AG08396 (cell line): ENCODE results near the gene GARS1.

Experiments
- DNase-seq: peaks from one replicate; pipeline ENCODE4 v3.0.0; 2012; ENCODE audit warnings: low spot score, mixed read lengths

Gene GARS1

DNA sequence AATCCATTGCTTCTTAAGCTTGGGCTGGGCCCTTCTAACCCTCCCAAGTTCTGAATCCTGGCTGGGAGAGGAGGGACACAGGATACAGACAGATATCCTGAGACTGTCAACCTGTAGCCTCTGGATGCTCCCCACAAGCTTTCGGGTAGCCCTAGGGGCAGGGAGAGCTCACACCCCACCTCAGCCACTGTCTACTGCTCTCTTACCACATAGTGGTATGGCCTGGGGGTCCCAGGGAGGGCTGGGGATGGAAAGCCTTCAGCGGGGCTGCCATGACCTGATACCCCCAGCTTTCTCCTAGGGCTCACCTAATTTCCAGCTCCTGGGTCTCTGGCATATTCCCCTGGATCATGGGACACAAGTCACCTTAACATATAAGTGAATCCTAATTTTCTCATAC lies 62.5 kb downstream of the GARS1 start:
- no peak for DNase-seq

- no peak for DNase-seq
These were observed 63.9 kb downstream of the GARS1 start for GRCh38 chr7:30658479-30659074.

DNA sequence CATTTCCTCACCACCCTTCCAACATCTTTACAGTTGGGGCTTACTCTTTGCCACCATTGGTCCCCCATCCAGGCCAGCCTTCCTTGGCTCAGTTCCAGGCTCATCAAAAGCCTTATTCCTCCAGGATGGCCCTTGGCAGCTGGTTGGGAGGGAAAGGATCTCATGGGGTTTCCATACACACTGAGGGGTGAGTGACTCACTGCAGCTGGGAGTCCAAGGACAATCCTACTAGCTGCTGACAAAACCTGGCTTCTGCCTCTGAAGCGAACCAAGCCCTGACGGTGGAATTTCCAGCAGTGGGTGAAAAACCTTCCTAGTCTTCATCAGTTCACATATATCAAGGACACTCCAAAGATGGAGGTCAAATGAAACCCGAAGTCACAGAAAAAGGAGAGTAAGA lies 64.6 kb downstream of the GARS1 start:
- DNase-seq: no peak

DNA sequence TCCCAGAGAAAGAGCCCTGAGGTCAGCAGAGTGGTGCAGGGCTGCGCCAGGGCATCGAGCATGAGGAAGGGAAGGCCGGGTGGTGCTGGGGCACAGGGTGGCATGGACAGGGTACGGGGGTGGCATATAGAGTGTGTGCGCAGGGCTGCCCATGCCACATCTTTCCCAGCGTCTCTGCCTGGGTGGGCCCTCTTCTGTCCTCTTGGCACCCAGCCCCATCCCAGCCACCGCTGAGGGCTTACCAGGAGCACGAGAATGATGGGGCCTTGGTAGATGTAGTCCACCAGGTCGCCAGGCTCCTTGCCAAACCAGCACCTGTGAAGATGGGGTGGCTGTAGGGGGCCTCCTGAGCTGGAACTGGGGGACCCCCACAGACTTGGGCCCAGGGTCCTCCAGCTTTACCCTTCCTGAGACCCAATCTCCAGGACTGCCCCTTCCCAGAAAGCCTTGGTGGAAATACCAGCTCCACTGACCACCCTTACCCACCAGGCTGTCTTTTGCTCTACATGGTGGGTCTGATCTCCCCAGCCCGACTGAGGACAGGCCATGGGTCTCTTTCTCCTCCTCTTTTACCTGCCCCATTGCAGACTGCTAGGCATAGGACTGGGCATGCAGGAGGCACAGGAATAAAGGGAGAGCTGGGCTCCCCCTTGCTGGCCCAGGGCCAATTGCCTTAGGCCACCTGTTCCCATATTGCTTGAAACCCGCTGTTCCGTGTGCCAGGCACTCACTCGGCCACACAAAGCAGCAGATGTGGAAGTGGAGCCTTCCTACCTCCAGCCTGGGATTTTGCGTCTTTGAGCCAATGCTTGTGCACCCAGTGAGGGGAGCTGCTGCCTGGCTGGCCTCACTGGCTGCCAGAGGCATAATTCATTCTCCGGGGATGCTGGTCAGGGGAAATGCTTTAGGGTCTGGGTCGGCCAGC lies 65.9 kb downstream of the GARS1 start:
- DNase-seq: no peak

DNA sequence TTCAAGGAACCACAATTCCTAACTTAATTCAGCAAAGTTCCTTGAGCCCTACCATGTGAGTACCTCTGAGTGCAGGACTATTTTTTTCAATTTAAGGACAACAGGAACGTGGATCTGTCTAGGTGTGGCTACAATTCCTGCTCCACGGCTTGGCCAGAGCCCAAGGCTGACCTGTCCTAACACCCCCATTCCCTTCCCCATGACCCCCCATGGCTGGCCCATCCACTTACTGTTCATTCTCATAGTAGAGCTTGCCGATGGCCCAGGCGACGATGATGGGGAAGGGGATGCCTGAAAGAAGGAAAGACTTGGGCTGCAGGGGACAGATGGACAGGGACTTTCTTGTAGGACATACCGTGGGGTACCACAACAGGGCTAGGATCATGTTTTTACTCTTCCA lies 67.2 kb downstream of the GARS1 start:
- no peak for DNase-seq

- no peak for DNase-seq
These were observed 67.8 kb downstream of the GARS1 start for GRCh38 chr7:30662431-30662939.

DNA sequence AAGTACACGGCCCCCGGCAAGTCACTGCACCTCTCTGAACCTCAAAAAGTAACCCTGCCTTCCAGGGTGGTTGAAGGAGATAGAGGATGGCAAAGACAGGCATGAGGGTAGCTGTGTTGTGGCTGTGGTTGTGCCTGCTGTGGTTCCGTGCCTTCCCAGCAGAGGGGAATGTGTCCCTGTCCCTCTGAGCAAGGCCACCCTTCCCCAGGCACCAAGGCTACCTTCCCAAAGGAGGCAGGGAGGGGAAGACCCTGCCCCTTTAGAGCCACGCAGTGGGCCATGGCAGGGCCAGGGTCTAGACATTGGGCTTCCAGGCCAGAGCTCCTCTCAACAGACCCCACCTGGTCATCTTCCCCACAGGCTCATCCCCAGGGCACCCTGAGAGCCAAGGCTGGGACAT lies 68.7 kb downstream of the GARS1 start:
- DNase-seq: no peak

DNA sequence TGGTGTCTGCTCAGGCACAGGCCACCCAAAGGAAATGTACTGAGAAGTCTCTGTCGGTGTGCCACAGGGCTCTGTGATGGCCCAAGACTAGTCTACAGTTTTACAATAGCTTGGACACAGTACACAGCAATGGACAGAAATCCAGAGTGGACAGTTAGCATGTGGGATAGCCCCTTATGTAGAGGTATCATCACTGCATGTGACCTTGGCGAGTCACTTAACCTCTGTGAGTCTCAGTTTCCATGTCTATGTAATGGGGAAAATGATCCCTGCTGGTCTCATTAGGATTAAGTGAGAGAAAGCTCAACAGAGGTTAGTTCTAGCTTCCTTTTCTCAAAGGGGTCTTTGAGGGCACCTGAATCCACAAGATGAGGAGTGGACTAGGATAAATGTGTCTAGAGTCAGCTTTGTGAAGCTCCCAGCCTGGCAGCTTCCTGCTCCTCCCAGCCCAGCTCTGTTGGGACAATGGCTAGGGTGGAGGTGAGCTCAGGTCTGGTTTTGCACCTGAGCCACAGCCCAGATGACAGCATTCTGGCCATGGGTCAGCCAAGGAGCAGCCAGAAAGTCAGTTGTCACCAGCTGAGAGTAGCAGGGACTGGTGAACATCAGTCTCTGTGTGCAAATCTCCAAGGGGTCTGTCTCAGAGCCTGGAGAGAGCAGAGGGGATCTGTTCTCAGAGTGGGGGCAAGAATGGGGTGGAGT lies 69.7 kb downstream of the GARS1 start:
- no peak for DNase-seq

DNA sequence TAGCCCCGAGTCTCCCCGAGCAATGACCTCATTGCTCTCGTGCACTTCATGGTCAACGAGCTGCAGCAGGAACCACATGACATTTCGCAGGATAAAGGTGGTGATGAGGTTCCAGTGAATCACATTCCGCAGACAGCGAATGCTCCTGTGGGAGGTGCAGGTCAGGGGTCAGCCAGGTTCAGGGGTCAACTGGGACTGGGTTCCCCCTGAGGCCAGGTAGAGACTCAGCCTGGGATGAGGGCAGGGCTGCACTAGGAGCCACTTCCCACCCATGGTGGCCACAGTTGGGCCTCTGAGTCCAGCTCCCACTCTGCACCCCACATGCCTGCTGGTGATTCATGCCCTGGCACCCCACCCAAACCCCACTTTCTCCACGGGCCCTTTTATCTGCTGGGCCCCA lies 70.4 kb downstream of the GARS1 start:
- no peak for DNase-seq

GRCh38 chr7:30665449-30665848 lies 70.8 kb downstream of the GARS1 start:
- DNase-seq: no peak

DNA sequence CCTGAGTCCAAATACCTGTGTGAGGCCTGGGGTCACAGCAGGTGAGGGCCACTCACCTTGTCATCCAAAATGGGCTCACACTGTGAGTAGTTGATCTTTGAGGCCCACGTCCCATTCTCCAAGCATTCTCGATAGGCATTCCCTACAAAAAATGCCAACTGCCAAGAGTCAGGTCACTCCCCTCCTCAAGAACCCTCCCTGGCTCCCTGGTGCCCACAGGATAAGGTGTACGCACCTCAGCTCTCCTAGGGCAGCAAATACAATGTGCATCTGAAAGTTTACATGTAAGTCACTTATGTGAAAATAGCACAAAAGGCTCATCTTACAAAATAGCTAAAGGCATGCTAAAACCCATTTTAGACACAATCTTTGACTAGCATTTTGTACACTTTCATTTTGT lies 72.5 kb downstream of the GARS1 start:
- no peak for DNase-seq

- no peak for DNase-seq
These were observed 73.4 kb downstream of the GARS1 start for GRCh38 chr7:30668102-30668501.

DNA sequence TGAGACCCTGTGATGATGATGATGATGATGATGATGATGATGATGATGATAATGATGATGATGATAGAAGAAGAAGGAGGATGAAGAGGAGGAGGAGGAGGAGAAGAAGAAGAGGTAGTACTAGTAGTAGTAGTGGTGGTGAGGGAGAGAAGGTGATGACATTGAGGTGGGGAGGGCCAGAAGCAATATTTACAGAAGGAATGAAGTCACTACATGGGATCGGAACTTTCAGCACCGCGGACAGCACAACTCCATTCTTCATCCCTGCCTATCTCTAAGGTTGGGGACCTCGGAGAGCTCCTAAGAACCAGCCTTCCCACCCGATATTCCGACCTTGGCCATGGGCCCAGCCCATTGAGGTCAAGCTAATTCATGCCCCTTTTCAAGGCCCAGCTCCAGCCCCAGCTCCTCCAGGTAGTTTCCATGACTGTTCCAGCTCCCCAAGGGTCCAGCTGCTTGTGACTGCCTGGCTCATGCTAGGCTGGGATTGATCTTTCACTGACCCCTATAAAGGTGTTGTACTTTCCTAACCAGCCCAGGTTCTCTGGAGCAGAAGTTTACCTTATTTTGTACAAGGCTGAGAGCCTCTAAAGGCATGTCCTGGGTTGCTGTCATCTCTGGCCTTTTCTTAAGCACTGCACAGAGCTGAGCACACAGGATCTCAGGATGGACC lies 77.3 kb downstream of the GARS1 start:
- peak; percentile 76 for DNase-seq

DNA sequence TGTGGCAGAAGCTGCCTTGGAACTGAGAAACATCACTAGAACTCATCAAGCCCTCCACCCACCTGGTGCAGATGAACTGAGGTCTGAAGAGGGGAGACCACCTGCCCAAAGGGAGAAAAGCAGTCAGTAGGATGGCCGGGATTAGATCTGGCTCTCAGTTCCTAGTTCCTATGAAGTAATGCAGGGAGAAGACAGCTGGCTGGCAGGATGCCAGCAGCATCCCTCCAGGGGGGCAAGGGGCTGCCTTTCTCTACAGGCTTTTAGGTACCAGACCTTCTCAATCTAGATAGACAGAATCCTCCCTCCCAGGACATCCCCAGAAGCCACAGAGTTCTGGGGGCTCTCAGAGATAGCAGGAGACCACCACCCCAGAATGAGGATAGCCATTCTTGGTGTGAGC lies 79.7 kb downstream of the GARS1 start:
- DNase-seq: no peak

DNA sequence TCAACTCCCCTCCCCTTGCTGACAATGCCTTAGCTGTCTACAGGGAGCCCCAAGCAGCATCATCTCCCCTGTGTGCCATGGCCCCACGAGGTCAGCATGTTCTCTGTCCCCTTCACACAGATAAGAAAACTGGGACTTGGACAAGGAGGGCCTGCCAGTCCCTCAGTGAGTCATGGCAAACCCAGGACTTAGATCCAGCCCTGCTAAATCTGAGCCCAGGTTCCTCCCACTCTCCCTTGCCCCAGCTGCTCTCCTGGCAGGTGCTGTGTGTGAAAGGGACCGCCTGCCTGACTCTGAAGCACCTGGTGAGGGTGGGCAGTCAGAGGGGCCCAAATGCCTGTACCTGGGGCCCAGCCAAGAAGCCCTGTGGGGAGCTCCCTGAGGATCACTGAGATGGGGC lies 80.2 kb downstream of the GARS1 start:
- no peak for DNase-seq

- no peak for DNase-seq
These were observed 84.1 kb downstream of the GARS1 start for GRCh38 chr7:30678805-30679204.

DNA sequence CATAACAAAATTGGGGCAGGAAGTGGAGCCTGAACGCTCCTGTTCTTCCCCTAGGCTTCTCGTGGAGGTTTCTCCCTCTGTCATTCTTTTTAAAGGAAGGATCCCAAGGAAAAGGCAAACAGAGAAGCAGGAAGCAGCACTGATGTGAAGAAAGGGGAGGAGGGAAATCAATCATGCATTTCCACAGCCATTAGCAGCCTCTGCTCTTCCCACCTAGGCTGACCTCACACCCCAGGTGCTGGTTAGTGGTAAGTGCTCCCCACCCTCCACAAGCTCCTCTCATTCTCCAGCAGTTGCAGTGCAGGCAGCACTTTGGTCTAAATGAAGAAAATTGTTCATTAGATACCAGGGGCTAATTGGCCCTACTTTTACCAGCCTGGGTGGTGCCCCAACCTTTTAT lies 85.0 kb downstream of the GARS1 start:
- no peak for DNase-seq

GRCh38 chr7:30681331-30681797 lies 86.7 kb downstream of the GARS1 start:
- DNase-seq: no peak

DNA sequence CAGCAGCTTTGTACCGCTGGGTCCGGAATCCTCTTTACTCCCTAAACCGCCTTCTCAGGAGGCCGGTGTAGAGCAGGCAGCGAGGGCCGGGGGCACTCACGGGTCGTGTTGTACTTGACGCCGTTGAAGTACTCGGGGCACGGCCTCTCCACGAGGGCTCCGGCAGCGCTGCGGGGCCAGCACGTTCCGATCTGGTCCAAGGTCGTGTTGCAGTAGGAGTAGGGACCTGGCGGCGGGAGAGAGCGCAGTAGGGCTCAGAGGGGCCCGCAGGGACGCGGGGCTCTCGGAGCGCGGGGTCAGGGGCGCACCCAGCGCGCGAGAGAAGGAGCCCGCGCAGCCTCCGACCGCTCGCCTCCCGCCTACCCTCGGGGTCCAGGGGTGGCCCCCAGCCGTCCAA lies 87.1 kb downstream of the GARS1 start:
- DNase-seq: no peak

GRCh38 chr7:30682212-30683083 lies 87.8 kb downstream of the GARS1 start, which contains the start of gene CRHR2:
CRHR2 (minus strand) TSS chr7:30682456; CDS start chr7:30682280, 176 bp downstream.
- DNase-seq: no peak

DNA sequence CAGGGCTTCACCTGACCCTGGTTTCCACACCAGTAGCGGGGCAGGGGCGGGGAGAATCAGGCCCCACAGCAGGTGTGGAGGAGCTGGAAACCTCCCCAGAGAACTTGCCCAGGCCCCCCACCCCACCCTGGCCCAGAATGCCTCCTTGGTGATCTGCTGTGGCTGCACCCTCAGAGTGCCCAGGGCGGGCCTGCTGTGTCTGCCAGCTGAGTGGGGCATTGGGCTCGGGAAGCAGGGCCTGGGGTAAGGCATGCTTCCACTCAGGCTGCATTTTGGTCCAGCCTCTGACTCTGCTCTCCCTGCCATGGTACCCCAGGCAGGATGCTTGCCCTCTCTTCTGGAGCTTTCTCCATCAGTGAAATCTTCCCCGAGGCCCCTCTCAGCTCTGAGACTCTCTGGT lies 88.6 kb downstream of the GARS1 start:
- DNase-seq: no peak
